SK-N-SH (cell line): ENCODE measurements around the gene IFIT1. TPM values are rescaled to one million over a fixed set of nuclear protein-coding genes. Genes with fewer than 3 reads are reported as not detected.

Source experiments
- CTCF ChIA-PET: fragments of 300-600, 350-600 bp; formaldehyde crosslinking; extraction: SDS; loops from one replicate; lab custom pipeline; 2021; lab: Yijun Ruan, JAX
- POLR2A ChIA-PET: fragments of 350-600 bp; sonication (Branson Sonifier 250); formaldehyde crosslinking; extraction: SDS; loops from one replicate; lab custom pipeline; 2020; ENCODE audit warnings: antibody characterized with exemption, inconsistent platforms; lab: Yijun Ruan, JAX
- DNase-seq: peaks from one replicate; pipeline ENCODE4 v3.0.0; 2012
- H2AFZ ChIP-seq: fragments of 200-600 bp; sonication (generic); 2 replicates; pipeline ENCODE4 v1.8.1; 2016; ENCODE audit warnings: antibody characterized with exemption, mild to moderate bottlenecking, low read depth
- H3F3A ChIP-seq: fragments of 200-600 bp; sonication (generic); replicated peaks from 2 replicates; pipeline ENCODE3; 2016; ENCODE audit warnings: antibody characterized with exemption, mild to moderate bottlenecking; ENCODE audit not compliant: insufficient read depth
- H3K27ac ChIP-seq, 2 experiments: fragments of 200-500 bp in 1 of 2; fragments of 200-600 bp in 1 of 2; sonication (Bioruptor generic) in 1 of 2; sonication (generic), shearing (Covaris generic) in 1 of 2; 2 replicates each; pipeline versions ENCODE4 v1.5.1 to v1.6.1; 2014 to 2016; ENCODE audit warnings: low read depth in 2 of 2, inconsistent platforms in 1 of 2, low read length in 1 of 2, mild to moderate bottlenecking in 1 of 2, mixed read lengths in 1 of 2
- H3K27me3 ChIP-seq: fragments of 200-600 bp; sonication (generic), shearing (Covaris generic); 2 replicates; pipeline ENCODE4 v1.6.1; 2016; ENCODE audit warnings: mixed run types; ENCODE audit not compliant: insufficient read depth
- H3K36me3 ChIP-seq, 2 experiments: fragments of 200-500 bp in 1 of 2; fragments of 200-600 bp in 1 of 2; sonication (Bioruptor generic) in 1 of 2; sonication (generic) in 1 of 2; replicated peaks in 1 of 2; 2 replicates each; pipeline versions ENCODE3 to v1.5.1; 2014 to 2016; ENCODE audit warnings: low read length in 1 of 2, mild to moderate bottlenecking in 1 of 2; ENCODE audit not compliant: insufficient read depth in 2 of 2, control insufficient read depth in 1 of 2
- H3K4me1 ChIP-seq, 2 experiments: fragments of 200-500 bp in 1 of 2; fragments of 200-600 bp in 1 of 2; sonication (Bioruptor generic) in 1 of 2; sonication (generic), shearing (Covaris generic) in 1 of 2; 2 replicates each; pipeline versions ENCODE4 v1.5.1 to v1.6.1; 2014 to 2016; ENCODE audit warnings: low read depth in 1 of 2, low read length in 1 of 2, mixed run types in 1 of 2; ENCODE audit not compliant: insufficient read depth in 2 of 2, control insufficient read depth in 1 of 2
- H3K4me2 ChIP-seq: fragments of 200-600 bp; sonication (generic), shearing (Covaris generic); 2 replicates; pipeline ENCODE4 v1.6.1; 2017; ENCODE audit warnings: mixed run types
- H3K4me3 ChIP-seq, 2 experiments: fragments of 200-500 bp in 1 of 2; fragments of 200-600 bp in 1 of 2; sonication (Bioruptor generic) in 1 of 2; sonication (generic), shearing (Covaris generic) in 1 of 2; 2 replicates each; pipeline versions ENCODE4 v1.5.1 to v1.8.1; 2014 to 2016; ENCODE audit warnings: low read depth in 2 of 2, inconsistent platforms in 1 of 2, low read length in 1 of 2, mild to moderate bottlenecking in 1 of 2, mixed read lengths in 1 of 2, moderate library complexity in 1 of 2
- H3K79me2 ChIP-seq: fragments of 200-600 bp; sonication (generic); 2 replicates; pipeline ENCODE4 v1.8.1; 2017; ENCODE audit warnings: mild to moderate bottlenecking; ENCODE audit not compliant: insufficient read depth
- H3K9ac ChIP-seq: fragments of 200-600 bp; sonication (generic); 2 replicates; pipeline ENCODE4 v1.6.1; 2017; ENCODE audit warnings: mixed run types
- H3K9me2 ChIP-seq: fragments of 200-600 bp; sonication (generic); 2 replicates; pipeline ENCODE4 v1.6.1; 2017; ENCODE audit warnings: mixed run types
- H3K9me3 ChIP-seq: fragments of 200-600 bp; sonication (generic); 2 replicates; pipeline ENCODE4 v1.6.1; 2017; ENCODE audit warnings: mixed run types, mild to moderate bottlenecking, moderate library complexity
- H4K20me1 ChIP-seq: fragments of 200-600 bp; sonication (generic); 2 replicates; pipeline ENCODE4 v1.6.1; 2017; ENCODE audit warnings: mild to moderate bottlenecking, mixed run types; ENCODE audit not compliant: insufficient read depth
- CHD2 ChIP-seq: fragments of 150-350 bp; IDR thresholded peaks from 2 replicates; pipeline ENCODE4 v1.6.1; 2018; ENCODE audit warnings: low read length; ENCODE audit not compliant: partially characterized antibody
- ELF1 ChIP-seq: IDR thresholded peaks from 2 replicates; pipeline ENCODE4 v1.4.0; 2012
- EP300 ChIP-seq, 2 experiments: IDR thresholded peaks; 2 replicates each; pipeline versions ENCODE4 v1.4.0 to v1.6.1; 2012; ENCODE audit warnings: borderline replicate concordance in 1 of 2, low read depth in 1 of 2, low read length in 1 of 2
- GATA2 ChIP-seq: sonication (generic); formaldehyde crosslinking; IDR thresholded peaks from 2 replicates; pipeline ENCODE4 v1.5.0; 2020; ENCODE audit warnings: mild to moderate bottlenecking, missing genetic modification reagents
- NRF1 ChIP-seq: IDR thresholded peaks from 2 replicates; pipeline ENCODE4 v1.6.1; 2012; ENCODE audit warnings: low read depth, mild to moderate bottlenecking, low read length
- RAD21 ChIP-seq: IDR thresholded peaks from 2 replicates; pipeline ENCODE4 v1.6.1; 2012; ENCODE audit warnings: mild to moderate bottlenecking, low read length
- REST ChIP-seq: IDR thresholded peaks from 2 replicates; pipeline ENCODE4 v1.6.1; 2012; ENCODE audit warnings: mild to moderate bottlenecking, low read depth, low read length, moderate library complexity
- RFX5 ChIP-seq: IDR thresholded peaks from 2 replicates; pipeline ENCODE4 v1.6.1; 2012; ENCODE audit warnings: mild to moderate bottlenecking, improper control_type of control experiment, low read length
- TCF12 ChIP-seq: IDR thresholded peaks from 2 replicates; pipeline ENCODE4 v1.4.0; 2012
- TEAD4 ChIP-seq: IDR thresholded peaks from 2 replicates; pipeline ENCODE4 v1.4.0; 2012; ENCODE audit warnings: mild to moderate bottlenecking, borderline replicate concordance; ENCODE audit not compliant: insufficient read depth
- YY1 ChIP-seq: IDR thresholded peaks from 2 replicates; pipeline ENCODE4 v1.4.0; 2012; ENCODE audit warnings: low read depth, mild to moderate bottlenecking
- WGBS: methylation state at CpG from one replicate; pipeline ENCODE4 v1.1.6; 2017; ENCODE audit warnings: low lambda C conversion rate; 5-methylcytosine and 5-hydroxymethylcytosine counted together
- polyA plus RNA-seq, 3 experiments: library from polyadenylated mRNA; depleted of rRNA; stranded (reverse); fragments of >200 nt; gene quantifications; 2 replicates each; pipeline ENCODE4 v1.2.3, GENCODE V29; 2012

Gene IFIT1
- polyA plus RNA-seq, 1 of the 3 experiments (the other 2 are of a cell fraction) = 4.4 TPM

- Histone ChIP-seq H3K9me3 (no peaks in the 10 kb centered on the region), H3K27me3 (no peaks in the 10 kb centered on the region), H3K9me2 (no peaks in the 10 kb centered on the region), H3K79me2 (no peaks in the 10 kb centered on the region), H3F3A (peaks cover 24% of the 10 kb centered on the region), H3K27ac (no peak overlapping the region), H3K4me3 (no peak overlapping the region), H3K4me1 (peaks cover 2 to 36% of the 10 kb centered on the region in 2 experiments; a peak in 3 of 4 replicates), H3K36me3 (no peaks in the 10 kb centered on the region), H3K4me2 (no peak overlapping the region), H2AFZ (no peak overlapping the region; the same call in 1 of the 2 replicates), H3K9ac (no peak overlapping the region), H4K20me1 (no peaks in the 10 kb centered on the region)
- TF ChIP-seq RAD21 (no peak), GATA2 (no peak), NRF1 (no peak), CHD2 (no peak)
- no peak for DNase-seq
- ChIA-PET POLR2A (no interaction called here), CTCF (interaction anchor here (1.0 to 3.0 kb wide), 2 partner anchors 9 to 21 kb away, joined by 3 to 12 read pairs; no protein-coding TSS in a partner anchor)
- 95% methylated on average over 7 of the region's 7 CpGs for WGBS
Observed at GRCh38 chr10:89347701-89348457, 44.5 kb upstream of the IFIT1 start.

GRCh38 chr10:89348481-89348880 is 43.9 kb upstream of the IFIT1 start:
- CTCF ChIA-PET = interaction anchor here (1.0 kb wide), 1 partner anchor 9 kb away, joined by 3 read pairs; no protein-coding TSS in a partner anchor
- Histone ChIP-seq H3K79me2 (no peaks in the 10 kb centered on the region), H3K9me2 (no peaks in the 10 kb centered on the region), H3K9ac (no peak overlapping the region), H3K4me1 (peaks cover 2 to 40% of the 10 kb centered on the region in 2 experiments; a peak in 3 of 4 replicates), H3K4me2 (no peak overlapping the region), H3K27ac (no peak overlapping the region), H3K9me3 (no peaks in the 10 kb centered on the region), H3K27me3 (no peaks in the 10 kb centered on the region), H3F3A (peaks cover 20% of the 10 kb centered on the region), H3K36me3 (no peaks in the 10 kb centered on the region), H2AFZ (no peak overlapping the region), H4K20me1 (no peaks in the 10 kb centered on the region), H3K4me3 (no peak overlapping the region)
- no peak for DNase-seq
- TF ChIP-seq ELF1 (no peak), NRF1 (no peak), RFX5 (no peak), EP300 (IDR thresholded peaks at IDR 0.05; ENCODE audit: borderline replicate concordance in 1 of 2, low read depth in 1 of 2, low read length in 1 of 2) (no peak), TCF12 (no peak), YY1 (no peak), TEAD4 (no peak), REST (no peak)
- POLR2A ChIA-PET = no interaction called here
- WGBS = 97% methylated on average over 5 of the region's 5 CpGs
